Astrocyte (in vitro differentiated cells and primary cell): ENCODE data around the gene SLC39A8. TPM values are rescaled to one million over a fixed set of nuclear protein-coding genes. Genes with fewer than 3 reads are reported as not detected.

ENCODE experiments used
- DNase-seq: peaks from one replicate; pipeline ENCODE4 v3.0.0-alpha.2; 2010; ENCODE audit warnings: low read depth
- FAIRE-seq: peaks from 2 replicates; lab custom pipeline; 2011; peaks lifted over from hg19 to GRCh38; lab: Jason Lieb, UNC
- H2AFZ ChIP-seq: 2 replicates; pipeline ENCODE4 v1.6.0; 2012; ENCODE audit warnings: low read depth, low read length, inconsistent platforms
- H3K27ac ChIP-seq: 2 replicates; pipeline ENCODE4 v1.5.1; 2011; ENCODE audit warnings: low read depth, low read length, inconsistent platforms
- H3K27me3 ChIP-seq: 2 replicates; pipeline ENCODE4 v1.6.0; 2011; ENCODE audit warnings: low read length, inconsistent platforms; ENCODE audit not compliant: insufficient read depth
- H3K36me3 ChIP-seq: 2 replicates; pipeline ENCODE4 v1.5.1; 2011; ENCODE audit warnings: low read length, inconsistent platforms; ENCODE audit not compliant: insufficient read depth
- H3K4me1 ChIP-seq: 2 replicates; pipeline ENCODE4 v1.5.1; 2011; ENCODE audit warnings: low read length, inconsistent platforms; ENCODE audit not compliant: insufficient read depth
- H3K4me2 ChIP-seq: 2 replicates; pipeline ENCODE4 v1.6.0; 2012; ENCODE audit warnings: low read length, inconsistent platforms
- H3K4me3 ChIP-seq: 2 replicates; pipeline ENCODE4 v1.5.1; 2011; ENCODE audit warnings: low read depth, mild to moderate bottlenecking, low read length, inconsistent platforms; ENCODE audit not compliant: insufficient read depth
- H3K79me2 ChIP-seq: 2 replicates; pipeline ENCODE4 v1.6.0; 2012; ENCODE audit warnings: mild to moderate bottlenecking, low read length, inconsistent platforms; ENCODE audit not compliant: insufficient read depth
- H3K9ac ChIP-seq: 2 replicates; pipeline ENCODE4 v1.6.0; 2012; ENCODE audit warnings: mild to moderate bottlenecking, low read length, inconsistent platforms
- H3K9me3 ChIP-seq: 2 replicates; pipeline ENCODE4 v1.5.1; 2012; ENCODE audit warnings: low read depth, mild to moderate bottlenecking, low read length, inconsistent platforms; ENCODE audit not compliant: insufficient read depth
- H4K20me1 ChIP-seq: 2 replicates; pipeline ENCODE4 v1.6.0; 2012; ENCODE audit warnings: low read length, inconsistent platforms; ENCODE audit not compliant: insufficient read depth
- H3K27ac Mint-ChIP-seq: one replicate; pipeline ENCODE4 v1.8.0; 2021; ENCODE audit warnings: mild to moderate bottlenecking, mixed read lengths; ENCODE audit not compliant: unreplicated experiment
- H3K27me3 Mint-ChIP-seq: one replicate; pipeline ENCODE4 v1.8.0; 2021; ENCODE audit warnings: low read depth, mixed read lengths; ENCODE audit not compliant: unreplicated experiment
- H3K36me3 Mint-ChIP-seq: one replicate; pipeline ENCODE4 v1.8.0; 2021; ENCODE audit warnings: low read depth, mixed read lengths; ENCODE audit not compliant: unreplicated experiment
- H3K4me1 Mint-ChIP-seq: one replicate; pipeline ENCODE4 v1.8.0; 2021; ENCODE audit warnings: low read depth, mixed read lengths; ENCODE audit not compliant: unreplicated experiment
- H3K4me3 Mint-ChIP-seq: one replicate; pipeline ENCODE4 v1.8.0; 2021; ENCODE audit warnings: mild to moderate bottlenecking, moderate library complexity, mixed read lengths; ENCODE audit not compliant: unreplicated experiment
- H3K9me3 Mint-ChIP-seq: one replicate; pipeline ENCODE4 v1.8.0; 2021; ENCODE audit warnings: mild to moderate bottlenecking, mixed read lengths; ENCODE audit not compliant: unreplicated experiment
- CTCF ChIP-seq: IDR thresholded peaks from 2 replicates; pipeline ENCODE4 v1.5.1; 2011; ENCODE audit warnings: low read depth, mild to moderate bottlenecking, inconsistent platforms, low read length, moderate library complexity; ENCODE audit not compliant: insufficient read depth
- EZH2 ChIP-seq: IDR thresholded peaks from 2 replicates; pipeline ENCODE4 v1.6.1; 2012; ENCODE audit warnings: mild to moderate bottlenecking, low read length, inconsistent platforms; ENCODE audit not compliant: insufficient read depth
- total RNA-seq: library from RNA; stranded (reverse); gene quantifications from 2 replicates; pipeline ENCODE4 v1.2.1, GENCODE V29; 2021

SLC39A8 gene
- total RNA-seq, 1 donor from 2014 or later = 5.6 TPM

GRCh38 chr4:102295153-102295862 lies 50.0 kb downstream of the SLC39A8 start:
- no peaks in the 10 kb centered on the region for H3K36me3 ChIP-seq
- H3K4me3 Mint-ChIP-seq = no peak overlapping the region
- H3K27ac ChIP-seq = no peak overlapping the region
- no peaks in the 10 kb centered on the region for H3K9me3 Mint-ChIP-seq
- H3K27me3 Mint-ChIP-seq = peaks cover 2% of the 10 kb centered on the region
- H3K79me2 ChIP-seq = no peaks in the 10 kb centered on the region
- no peak overlapping the region for H2AFZ ChIP-seq
- no peak overlapping the region for H3K27ac Mint-ChIP-seq
- no peak for FAIRE-seq
- H3K9ac ChIP-seq = no peak overlapping the region
- DNase-seq = no peak
- H3K4me2 ChIP-seq = no peak overlapping the region
- H3K4me3 ChIP-seq = no peak overlapping the region
- no peaks in the 10 kb centered on the region for H3K27me3 ChIP-seq
- no peaks in the 10 kb centered on the region for H3K4me1 ChIP-seq
- no peaks in the 10 kb centered on the region for H4K20me1 ChIP-seq
- no peaks in the 10 kb centered on the region for H3K4me1 Mint-ChIP-seq
- no peaks in the 10 kb centered on the region for H3K36me3 Mint-ChIP-seq
- no peak for TF ChIP-seq EZH2
- TF ChIP-seq CTCF = no peak
- H3K9me3 ChIP-seq = no peaks in the 10 kb centered on the region

- FAIRE-seq = no peak
Measured at GRCh38 chr4:102288497-102288896, 56.8 kb downstream of the SLC39A8 start.

More at GRCh38 chr4:102288497-102288896, 56.8 kb downstream of the SLC39A8 start:
- no peak overlapping the region for H3K4me2 ChIP-seq
- Mint-ChIP-seq H3K27me3 (peaks cover 2% of the 10 kb centered on the region), H3K4me1 (no peaks in the 10 kb centered on the region), H3K4me3 (no peak overlapping the region), H3K9me3 (peaks cover 4% of the 10 kb centered on the region), H3K27ac (no peak overlapping the region), H3K36me3 (no peaks in the 10 kb centered on the region)
- H3K36me3 ChIP-seq = no peaks in the 10 kb centered on the region
- no peaks in the 10 kb centered on the region for H3K79me2 ChIP-seq
- H2AFZ ChIP-seq = no peak overlapping the region
- no peak overlapping the region for H3K9ac ChIP-seq
- no peak for DNase-seq
- no peak for TF ChIP-seq CTCF
- TF ChIP-seq EZH2 = no peak
- H3K27ac ChIP-seq = no peak overlapping the region
- peaks cover 4% of the 10 kb centered on the region for H3K9me3 ChIP-seq
- no peaks in the 10 kb centered on the region for H3K4me1 ChIP-seq
- H4K20me1 ChIP-seq = no peaks in the 10 kb centered on the region
- H3K4me3 ChIP-seq = no peak overlapping the region
- no peaks in the 10 kb centered on the region for H3K27me3 ChIP-seq
